CD14-positive monocyte (primary cell): ENCODE measurements around the gene HNF4A. TPM values are rescaled to one million over a fixed set of nuclear protein-coding genes. Genes with fewer than 3 reads are reported as not detected.

Experiments used
- DNase-seq, 3 donors: peaks; one replicate each; pipeline ENCODE4 v3.0.0-alpha.2; 2011 to 2022
- H2AFZ ChIP-seq: 2 replicates; pipeline ENCODE4 v1.6.0; 2012; ENCODE audit warnings: mild to moderate bottlenecking, low read depth, low read length, inconsistent platforms; ENCODE audit not compliant: insufficient read depth, poor library complexity, severe bottlenecking
- H3K27ac ChIP-seq, 2 donors: 1 replicate in 1 of 2; 2 replicates in 1 of 2; pipeline ENCODE4 v1.5.1; 2012 to 2013; ENCODE audit warnings: low read length in 2 of 2, control low read depth in 1 of 2, inconsistent platforms in 1 of 2, low read depth in 1 of 2, mild to moderate bottlenecking in 1 of 2
- H3K27me3 ChIP-seq, 2 donors: one replicate each; pipeline versions ENCODE4 v1.6.0 to v1.6.1; 2011 to 2013; ENCODE audit warnings: low read length in 2 of 2; ENCODE audit not compliant: control insufficient read depth in 2 of 2, insufficient read depth in 2 of 2
- H3K36me3 ChIP-seq, 2 donors: replicated peaks in 1 of 2; 1 replicate in 1 of 2; 2 replicates in 1 of 2; pipeline versions ENCODE4 v1.5.1 to v1.6.1; 2012 to 2013; ENCODE audit warnings: low read length in 2 of 2, control low read depth in 1 of 2, inconsistent platforms in 1 of 2, mild to moderate bottlenecking in 1 of 2; ENCODE audit not compliant: insufficient read depth in 2 of 2, control insufficient read depth in 1 of 2
- H3K4me1 ChIP-seq, 2 donors: 1 replicate in 1 of 2; 2 replicates in 1 of 2; pipeline versions ENCODE4 v1.5.1 to v1.6.1; 2012 to 2013; ENCODE audit warnings: low read length in 2 of 2, control low read depth in 1 of 2, inconsistent platforms in 1 of 2, mild to moderate bottlenecking in 1 of 2, moderate library complexity in 1 of 2; ENCODE audit not compliant: insufficient read depth in 2 of 2, control insufficient read depth in 1 of 2
- H3K4me2 ChIP-seq: replicated peaks from 2 replicates; pipeline ENCODE3; 2012; ENCODE audit warnings: low read length, moderate library complexity, mild to moderate bottlenecking; ENCODE audit not compliant: poor library complexity, severe bottlenecking; ENCODE audit errors: extremely low read depth
- H3K4me3 ChIP-seq, 3 experiments: fragments of 200-600 bp in 1 of 3; sonication (generic) in 1 of 3; replicated peaks in 1 of 3; 1 replicate in 2 of 3; 2 replicates in 1 of 3; pipeline ENCODE4 v1.5.1; 2011 to 2013; ENCODE audit warnings: low read length in 3 of 3, mild to moderate bottlenecking in 3 of 3, control low read depth in 2 of 3, low read depth in 2 of 3, inconsistent platforms in 1 of 3, moderate library complexity in 1 of 3
- H3K79me2 ChIP-seq: 2 replicates; pipeline ENCODE4 v1.6.0; 2012; ENCODE audit warnings: mild to moderate bottlenecking, control low read depth, inconsistent platforms, low read length, moderate library complexity; ENCODE audit not compliant: insufficient read depth
- H3K9ac ChIP-seq: 2 replicates; pipeline ENCODE4 v1.6.0; 2017; ENCODE audit warnings: low read length, mild to moderate bottlenecking; ENCODE audit not compliant: insufficient read depth, poor library complexity, severe bottlenecking
- H3K9me3 ChIP-seq, 2 donors: replicated peaks in 1 of 2; 1 replicate in 1 of 2; 2 replicates in 1 of 2; pipeline versions ENCODE4 v1.5.1 to v1.6.1; 2012 to 2013; ENCODE audit warnings: low read length in 2 of 2, control low read depth in 1 of 2; ENCODE audit not compliant: control insufficient read depth in 1 of 2, insufficient read depth in 1 of 2
- H4K20me1 ChIP-seq: 2 replicates; pipeline ENCODE4 v1.6.0; 2012; ENCODE audit warnings: mild to moderate bottlenecking, low read length, control low read depth, moderate library complexity; ENCODE audit not compliant: insufficient read depth
- H3K27ac Mint-ChIP-seq, 7 donors: one replicate each; pipeline ENCODE4 v1.8.0; 2020; ENCODE audit warnings: mild to moderate bottlenecking in 7 of 7, mixed read lengths in 7 of 7, moderate library complexity in 6 of 7, inconsistent platforms in 2 of 7
- H3K27me3 Mint-ChIP-seq, 3 donors: one replicate each; pipeline ENCODE4 v1.8.0; 2021 to 2022; ENCODE audit warnings: low read depth in 3 of 3, mild to moderate bottlenecking in 3 of 3, mixed read lengths in 3 of 3, moderate library complexity in 3 of 3, inconsistent platforms in 1 of 3
- H3K36me3 Mint-ChIP-seq, 2 donors: one replicate each; pipeline ENCODE4 v1.8.0; 2020; ENCODE audit warnings: mixed read lengths in 2 of 2, inconsistent platforms in 1 of 2, mild to moderate bottlenecking in 1 of 2
- H3K4me1 Mint-ChIP-seq: one replicate; pipeline ENCODE4 v1.8.0; 2020; ENCODE audit warnings: mild to moderate bottlenecking, mixed read lengths
- H3K4me3 Mint-ChIP-seq, 2 donors: one replicate each; pipeline ENCODE4 v1.8.0; 2020; ENCODE audit warnings: mild to moderate bottlenecking in 2 of 2, mixed read lengths in 2 of 2, moderate library complexity in 1 of 2
- H3K9me3 Mint-ChIP-seq, 7 donors: one replicate each; pipeline ENCODE4 v1.8.0; 2020 to 2022; ENCODE audit warnings: mixed read lengths in 7 of 7, mild to moderate bottlenecking in 6 of 7, moderate library complexity in 6 of 7, inconsistent platforms in 2 of 7
- WGBS: methylation state at CpG from one replicate; pipeline ENCODE4 v1.1.5; 2013; ENCODE audit warnings: missing lambda C conversion rate; ENCODE audit not compliant: insufficient coverage; 5-methylcytosine and 5-hydroxymethylcytosine counted together
- intact Hi-C, 2 donors: fragments of 100-400 bp; cut with micrococcal nuclease; formaldehyde crosslinking; loops; one replicate each; pipeline versions ENCODE4 v1.15.0 to v1.15.1; 2023
- polyA plus RNA-seq, 3 donors: library from polyadenylated mRNA; depleted of rRNA in 1 of 3; unstranded in 2 of 3; stranded (reverse) in 1 of 3; fragments of 300-500 nt in 2 of 3; fragments of >200 nt in 1 of 3; fragmentation: Illumina TruSeq in 2 of 3; gene quantifications; 1 replicate in 2 of 3; 2 replicates in 1 of 3; pipeline ENCODE4 v1.2.3, GENCODE V29; 2012 to 2021
- TF ChIP-seq, protein P1 (sequence below): fragments of 200-600 bp; IDR thresholded peaks from one replicate; pipeline ENCODE4 v1.8.0; 2022; ENCODE audit warnings: antibody characterized with exemption, mild to moderate bottlenecking

Gene HNF4A
- polyA plus RNA-seq, 3 donors = not detected

DNA sequence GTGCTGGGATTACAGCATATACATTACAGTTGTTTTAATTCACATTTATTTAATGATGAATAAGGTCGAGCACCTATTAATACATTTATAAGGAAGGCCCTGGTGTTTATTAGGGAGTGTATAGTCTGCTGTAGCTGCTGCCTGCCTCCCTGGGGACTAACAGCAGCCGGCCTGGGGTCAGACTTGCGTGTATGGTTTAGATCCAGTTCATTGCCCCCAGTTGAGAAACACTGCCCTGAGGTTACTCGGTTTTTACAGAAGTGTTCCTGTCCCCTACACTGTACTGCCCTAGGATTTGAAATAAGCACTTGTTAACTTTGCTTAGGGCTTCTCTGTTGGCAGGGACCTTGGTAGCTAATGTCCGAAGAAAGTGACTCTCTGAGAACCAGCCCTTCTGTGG lies 124.1 kb downstream of the HNF4A start:
- peaks cover 0 to 6% (median 2%) of the 10 kb centered on the region in 3 donors for H3K27me3 Mint-ChIP-seq
- no peaks in the 10 kb centered on the region for H4K20me1 ChIP-seq
- WGBS = 82% methylated on average over 4 of the region's 5 CpGs
- H3K4me2 ChIP-seq = no peak overlapping the region
- H3K27ac Mint-ChIP-seq = peak overlapping the region in 1 of 7 donors; percentile 59
- intact Hi-C loops = loop anchor here (5.0 kb wide), 2 partner anchors 43 to 128 kb away; partner anchors contain the start of gene SERINC3 (in 1 of the 2)
- H3K4me3 Mint-ChIP-seq = no peak overlapping the region
- TF ChIP-seq, protein P1, sequence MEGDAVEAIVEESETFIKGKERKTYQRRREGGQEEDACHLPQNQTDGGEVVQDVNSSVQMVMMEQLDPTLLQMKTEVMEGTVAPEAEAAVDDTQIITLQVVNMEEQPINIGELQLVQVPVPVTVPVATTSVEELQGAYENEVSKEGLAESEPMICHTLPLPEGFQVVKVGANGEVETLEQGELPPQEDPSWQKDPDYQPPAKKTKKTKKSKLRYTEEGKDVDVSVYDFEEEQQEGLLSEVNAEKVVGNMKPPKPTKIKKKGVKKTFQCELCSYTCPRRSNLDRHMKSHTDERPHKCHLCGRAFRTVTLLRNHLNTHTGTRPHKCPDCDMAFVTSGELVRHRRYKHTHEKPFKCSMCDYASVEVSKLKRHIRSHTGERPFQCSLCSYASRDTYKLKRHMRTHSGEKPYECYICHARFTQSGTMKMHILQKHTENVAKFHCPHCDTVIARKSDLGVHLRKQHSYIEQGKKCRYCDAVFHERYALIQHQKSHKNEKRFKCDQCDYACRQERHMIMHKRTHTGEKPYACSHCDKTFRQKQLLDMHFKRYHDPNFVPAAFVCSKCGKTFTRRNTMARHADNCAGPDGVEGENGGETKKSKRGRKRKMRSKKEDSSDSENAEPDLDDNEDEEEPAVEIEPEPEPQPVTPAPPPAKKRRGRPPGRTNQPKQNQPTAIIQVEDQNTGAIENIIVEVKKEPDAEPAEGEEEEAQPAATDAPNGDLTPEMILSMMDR = no peak
- no peaks in the 10 kb centered on the region for H3K27me3 ChIP-seq
- no peak overlapping the region for H3K27ac ChIP-seq
- H3K4me1 Mint-ChIP-seq = peaks cover 22% of the 10 kb centered on the region
- no peak overlapping the region for H3K4me3 ChIP-seq
- H3K36me3 Mint-ChIP-seq = peaks cover 26 to 40% of the 10 kb centered on the region in 2 donors
- H3K9me3 ChIP-seq = no peaks in the 10 kb centered on the region
- H3K36me3 ChIP-seq = peaks cover 11 to 41% of the 10 kb centered on the region in 2 donors
- peaks cover 14 to 17% of the 10 kb centered on the region in 2 donors for H3K4me1 ChIP-seq
- no peaks in the 10 kb centered on the region for H3K79me2 ChIP-seq
- H3K9ac ChIP-seq = no peak overlapping the region
- H2AFZ ChIP-seq = no peak overlapping the region
- DNase-seq = no peak
- H3K9me3 Mint-ChIP-seq = no peaks in the 10 kb centered on the region

DNA sequence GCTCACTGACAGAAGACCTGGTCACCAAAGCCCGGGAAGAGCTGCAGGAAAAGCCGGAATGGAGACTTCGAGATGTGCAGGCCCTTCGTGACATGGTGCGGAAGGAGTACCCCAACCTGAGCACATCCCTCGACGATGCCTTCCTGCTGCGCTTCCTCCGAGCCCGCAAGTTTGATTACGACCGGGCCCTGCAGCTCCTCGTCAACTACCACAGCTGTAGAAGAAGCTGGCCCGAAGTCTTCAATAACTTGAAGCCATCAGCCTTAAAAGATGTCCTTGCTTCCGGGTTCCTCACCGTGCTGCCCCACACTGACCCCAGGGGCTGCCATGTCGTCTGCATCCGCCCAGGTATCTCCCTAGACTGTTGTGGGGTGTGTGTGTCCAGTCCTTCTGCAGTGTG lies 124.6 kb downstream of the HNF4A start:
- H3K27ac Mint-ChIP-seq = peak overlapping the region in 1 of 7 donors; percentile 53
- no peaks in the 10 kb centered on the region for H3K9me3 Mint-ChIP-seq
- H3K9me3 ChIP-seq = no peaks in the 10 kb centered on the region
- H3K27me3 ChIP-seq = no peaks in the 10 kb centered on the region
- intact Hi-C loops = no loop called here
- no peak overlapping the region for H3K9ac ChIP-seq
- no peak overlapping the region for H3K4me2 ChIP-seq
- H3K36me3 Mint-ChIP-seq = peaks cover 28 to 45% of the 10 kb centered on the region in 2 donors
- H3K4me1 Mint-ChIP-seq = peaks cover 19% of the 10 kb centered on the region
- H4K20me1 ChIP-seq = no peaks in the 10 kb centered on the region
- DNase-seq = no peak
- no peak overlapping the region for H3K27ac ChIP-seq
- peaks cover 0 to 3% (median 2%) of the 10 kb centered on the region in 3 donors for H3K27me3 Mint-ChIP-seq
- no peak overlapping the region for H3K4me3 ChIP-seq
- no peak overlapping the region for H3K4me3 Mint-ChIP-seq
- peaks cover 11 to 45% of the 10 kb centered on the region in 2 donors for H3K36me3 ChIP-seq
- no peaks in the 10 kb centered on the region for H3K79me2 ChIP-seq
- TF ChIP-seq, protein P1 = no peak
- WGBS = 91% methylated on average over 16 of the region's 18 CpGs
- no peak overlapping the region for H2AFZ ChIP-seq
- H3K4me1 ChIP-seq = peaks cover 14 to 16% of the 10 kb centered on the region in 2 donors
